ENCODE data around the gene C17orf113. TPM values are rescaled to one million over a fixed set of nuclear protein-coding genes. Genes with fewer than 3 reads are reported as not detected.

C17orf113 gene
- total RNA-seq, 4 donors from 2014 or later = 1.6 to 8.6 (median 3.2) TPM; not detected in 1

DNA sequence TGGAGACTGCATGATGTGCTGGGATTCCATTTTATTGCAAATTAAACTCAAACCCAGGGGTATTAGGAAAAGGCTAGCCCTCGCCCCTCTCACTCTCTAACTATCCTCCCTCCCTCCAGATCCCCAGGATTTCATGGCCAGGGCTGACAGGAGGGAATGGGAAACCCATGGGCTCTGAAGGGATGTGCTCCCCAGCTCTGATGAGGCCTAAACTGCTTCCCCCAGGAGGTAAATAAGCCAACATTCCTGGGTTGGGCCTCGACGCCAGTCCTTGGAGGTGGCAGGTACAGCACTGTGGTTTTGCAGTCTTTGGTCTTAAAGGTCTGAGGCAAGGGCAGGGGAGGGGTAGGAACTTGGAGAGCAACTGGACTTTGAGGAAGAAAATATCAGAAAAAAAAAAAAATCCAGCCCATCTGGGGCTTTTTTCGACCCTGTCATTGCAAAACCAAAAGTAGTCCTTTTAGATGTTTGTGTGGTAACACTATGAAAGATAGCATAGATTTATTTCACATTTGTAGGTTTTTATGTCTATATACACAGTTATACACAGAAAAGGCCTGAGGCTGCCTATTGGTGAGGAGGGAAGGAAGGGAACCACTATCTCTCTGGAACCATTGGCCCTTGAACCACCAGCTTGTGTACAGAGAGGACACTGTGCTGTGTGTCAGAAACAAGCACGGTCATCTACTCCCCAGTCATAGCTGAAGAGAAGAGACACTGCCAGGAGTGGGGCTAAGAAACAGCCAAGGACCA, 12.0 kb downstream of the C17orf113 start:
- Histone ChIP-seq H3K27ac (no peak overlapping the region), H3K36me3 (no peaks in the 10 kb centered on the region), H3K4me1 (no peaks in the 10 kb centered on the region), H3K27me3 (no peaks in the 10 kb centered on the region), H3K4me3 (no peak overlapping the region), H3K9me3 (no peaks in the 10 kb centered on the region)
- TF ChIP-seq, protein P1, sequence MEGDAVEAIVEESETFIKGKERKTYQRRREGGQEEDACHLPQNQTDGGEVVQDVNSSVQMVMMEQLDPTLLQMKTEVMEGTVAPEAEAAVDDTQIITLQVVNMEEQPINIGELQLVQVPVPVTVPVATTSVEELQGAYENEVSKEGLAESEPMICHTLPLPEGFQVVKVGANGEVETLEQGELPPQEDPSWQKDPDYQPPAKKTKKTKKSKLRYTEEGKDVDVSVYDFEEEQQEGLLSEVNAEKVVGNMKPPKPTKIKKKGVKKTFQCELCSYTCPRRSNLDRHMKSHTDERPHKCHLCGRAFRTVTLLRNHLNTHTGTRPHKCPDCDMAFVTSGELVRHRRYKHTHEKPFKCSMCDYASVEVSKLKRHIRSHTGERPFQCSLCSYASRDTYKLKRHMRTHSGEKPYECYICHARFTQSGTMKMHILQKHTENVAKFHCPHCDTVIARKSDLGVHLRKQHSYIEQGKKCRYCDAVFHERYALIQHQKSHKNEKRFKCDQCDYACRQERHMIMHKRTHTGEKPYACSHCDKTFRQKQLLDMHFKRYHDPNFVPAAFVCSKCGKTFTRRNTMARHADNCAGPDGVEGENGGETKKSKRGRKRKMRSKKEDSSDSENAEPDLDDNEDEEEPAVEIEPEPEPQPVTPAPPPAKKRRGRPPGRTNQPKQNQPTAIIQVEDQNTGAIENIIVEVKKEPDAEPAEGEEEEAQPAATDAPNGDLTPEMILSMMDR (IDR thresholded peaks at IDR 0.05) = no peak
- TF ChIP-seq POLR2A (IDR thresholded peaks at IDR 0.05) = no peak
- DNase-seq = no peak

DNA sequence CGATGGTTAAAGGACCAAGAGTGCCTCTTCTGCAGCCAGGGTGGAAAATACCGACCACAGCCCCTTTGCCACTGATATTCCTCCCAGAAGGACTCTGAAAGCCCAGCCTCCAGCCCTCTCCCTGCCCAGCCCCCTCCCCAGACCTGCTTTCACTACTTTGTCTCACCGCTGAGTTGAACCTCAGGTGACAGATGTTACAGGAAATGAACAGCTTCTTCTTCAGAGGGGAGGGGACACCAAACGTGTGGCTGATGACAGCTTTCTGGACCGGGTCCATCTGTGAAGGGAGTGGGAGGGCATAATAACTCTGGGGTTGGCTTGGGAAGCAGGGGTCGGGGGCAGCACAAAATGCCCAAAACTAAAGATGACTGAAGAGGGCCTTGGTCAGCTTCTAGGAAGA, 16.3 kb downstream of the C17orf113 start:
- Histone ChIP-seq H3K9me3 (no peaks in the 10 kb centered on the region), H3K4me3 (no peak overlapping the region), H3K36me3 (no peaks in the 10 kb centered on the region), H3K27me3 (no peaks in the 10 kb centered on the region), H3K4me1 (no peaks in the 10 kb centered on the region), H3K27ac (no peak overlapping the region)
- TF ChIP-seq, protein P1 (IDR thresholded peaks at IDR 0.05) = no peak
- TF ChIP-seq POLR2A (IDR thresholded peaks at IDR 0.05) = no peak
- no peak for DNase-seq

DNA sequence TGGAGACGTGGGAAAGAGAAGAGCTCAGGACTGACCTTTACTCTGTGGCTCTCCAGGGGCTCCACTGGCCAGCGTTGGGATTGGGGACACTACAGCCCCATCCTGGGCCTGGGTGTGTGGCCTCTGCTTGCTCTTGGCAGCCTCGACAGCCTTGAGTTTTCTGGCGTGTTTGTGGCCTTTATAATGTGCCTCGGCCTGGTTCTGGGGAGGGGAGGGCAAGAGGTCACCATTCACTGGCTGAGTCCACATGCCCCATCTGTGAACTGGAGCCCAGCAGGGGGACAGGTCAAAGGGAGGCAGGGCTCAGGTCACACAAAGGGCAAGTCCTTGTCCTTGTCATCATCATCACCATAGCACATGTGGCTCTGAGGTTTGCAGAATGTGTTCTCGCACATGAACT, 18.8 kb downstream of the C17orf113 start:
- Histone ChIP-seq H3K4me1 (no peaks in the 10 kb centered on the region), H3K27me3 (no peaks in the 10 kb centered on the region)
- TF ChIP-seq POLR2A (IDR thresholded peaks at IDR 0.05) = no peak
- TF ChIP-seq, protein P1 (IDR thresholded peaks at IDR 0.05) = no peak

DNA sequence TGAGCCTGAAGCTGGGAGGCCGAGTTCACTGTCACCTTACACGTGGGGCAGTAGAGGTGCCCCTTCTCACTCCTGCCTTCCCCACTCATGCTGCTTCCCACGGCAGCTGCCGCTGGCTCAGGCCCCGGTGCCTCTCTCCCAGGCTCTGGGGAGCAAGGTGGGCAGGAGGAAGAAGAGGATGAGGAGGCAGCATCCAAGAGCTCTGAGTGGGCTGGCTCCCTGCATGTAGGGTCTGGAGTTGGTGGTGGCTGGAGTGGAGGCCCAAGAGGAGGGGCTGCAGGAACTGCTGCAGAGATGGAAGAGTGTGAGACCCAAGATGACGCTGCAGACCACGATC, 21.6 kb downstream of the C17orf113 start:
- no peak for TF ChIP-seq POLR2A (IDR thresholded peaks at IDR 0.05)
- TF ChIP-seq, protein P1 (IDR thresholded peaks at IDR 0.05) = no peak
- no peaks in the 10 kb centered on the region for H3K9me3 ChIP-seq
- no peaks in the 10 kb centered on the region for H3K27me3 ChIP-seq
- peaks cover 0 to 6% (median 0%) of the 10 kb centered on the region in 3 donors for H3K36me3 ChIP-seq
- no peak for DNase-seq
- no peak overlapping the region for H3K4me3 ChIP-seq
- peaks cover 0 to 17% (median 2%) of the 10 kb centered on the region in 4 donors for H3K4me1 ChIP-seq
- no peak overlapping the region for H3K27ac ChIP-seq

More for the DNA sequence above, 18.8 kb downstream of the C17orf113 start:
- no peak for DNase-seq
- no peak overlapping the region for H3K4me3 ChIP-seq
- no peak overlapping the region for H3K27ac ChIP-seq
- H3K36me3 ChIP-seq = no peaks in the 10 kb centered on the region
- no peaks in the 10 kb centered on the region for H3K9me3 ChIP-seq

DNA sequence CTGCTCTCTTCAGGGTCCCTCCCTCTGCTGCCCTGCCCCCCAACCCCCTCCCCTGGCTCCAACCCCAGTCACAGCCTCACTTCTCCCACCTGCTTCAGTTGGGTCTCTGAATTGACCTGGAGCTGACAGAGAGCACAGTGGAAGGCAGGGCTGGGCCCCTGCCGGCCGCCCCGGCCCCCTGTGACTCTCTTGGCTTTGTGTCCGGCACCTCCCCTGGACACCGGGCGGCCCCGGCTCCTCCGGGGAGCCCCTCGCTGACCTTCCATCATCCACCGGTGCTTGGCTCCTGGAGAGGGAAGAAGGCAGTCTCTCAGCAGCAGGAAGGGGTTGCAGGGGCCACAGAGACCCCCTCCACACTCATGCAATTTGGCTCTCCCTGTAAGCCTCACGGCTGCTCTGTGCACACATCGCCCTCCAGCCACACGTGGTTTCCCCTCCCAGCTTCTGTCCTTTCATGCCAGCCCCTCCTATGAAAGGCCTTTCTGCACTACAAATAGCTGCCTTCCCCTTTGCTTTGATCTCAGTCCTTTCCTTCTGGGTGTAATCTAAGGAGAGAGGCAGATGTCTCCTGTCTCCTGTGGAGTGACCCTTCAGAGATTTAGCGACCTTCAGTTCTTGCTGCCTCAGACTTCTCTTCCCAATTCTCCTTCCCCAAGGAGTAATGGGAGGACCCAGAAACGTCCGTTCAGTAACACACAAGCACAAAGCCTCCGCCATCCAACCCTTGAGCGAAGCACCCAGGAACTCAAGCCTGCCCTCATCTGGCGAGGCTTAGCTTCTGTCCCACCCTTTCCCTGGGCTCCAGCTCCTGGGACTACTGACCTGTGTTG, 22.2 kb downstream of the C17orf113 start:
- H3K4me3 ChIP-seq = no peak overlapping the region
- no peak for DNase-seq
- no peak overlapping the region for H3K27ac ChIP-seq
- H3K4me1 ChIP-seq = peaks cover 0 to 17% (median 2%) of the 10 kb centered on the region in 4 donors
- H3K27me3 ChIP-seq = no peaks in the 10 kb centered on the region
- no peak for TF ChIP-seq POLR2A (IDR thresholded peaks at IDR 0.05)
- TF ChIP-seq, protein P1 (IDR thresholded peaks at IDR 0.05) = peak in 3 of 6 experiments; percentile 18 to 39 (median 28)
- H3K9me3 ChIP-seq = no peaks in the 10 kb centered on the region
- peaks cover 0 to 12% (median 0%) of the 10 kb centered on the region in 3 donors for H3K36me3 ChIP-seq
